ENCODE results near the gene NOS3. TPM values are rescaled to one million over a fixed set of nuclear protein-coding genes. Genes with fewer than 3 reads are reported as not detected.

The NOS3 gene
- total RNA-seq, 2 donors from 2014 or later: 14.5 to 78.6 TPM

DNA sequence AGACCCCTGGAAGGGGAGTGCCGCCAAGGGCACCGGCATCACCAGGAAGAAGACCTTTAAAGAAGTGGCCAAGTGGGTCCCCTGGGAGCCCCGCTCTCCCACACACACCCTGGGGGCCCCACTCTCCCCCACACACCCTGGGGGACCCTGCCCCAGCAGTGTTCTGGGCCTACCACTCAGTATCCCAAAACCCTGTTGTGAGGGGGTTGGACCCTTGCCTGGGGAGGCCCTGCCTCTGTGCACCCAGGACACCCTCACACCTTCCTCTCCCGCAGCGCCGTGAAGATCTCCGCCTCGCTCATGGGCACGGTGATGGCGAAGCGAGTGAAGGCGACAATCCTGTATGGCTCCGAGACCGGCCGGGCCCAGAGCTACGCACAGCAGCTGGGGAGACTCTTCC, 10.7 kb downstream of the NOS3 start:
- TF ChIP-seq, protein P1, sequence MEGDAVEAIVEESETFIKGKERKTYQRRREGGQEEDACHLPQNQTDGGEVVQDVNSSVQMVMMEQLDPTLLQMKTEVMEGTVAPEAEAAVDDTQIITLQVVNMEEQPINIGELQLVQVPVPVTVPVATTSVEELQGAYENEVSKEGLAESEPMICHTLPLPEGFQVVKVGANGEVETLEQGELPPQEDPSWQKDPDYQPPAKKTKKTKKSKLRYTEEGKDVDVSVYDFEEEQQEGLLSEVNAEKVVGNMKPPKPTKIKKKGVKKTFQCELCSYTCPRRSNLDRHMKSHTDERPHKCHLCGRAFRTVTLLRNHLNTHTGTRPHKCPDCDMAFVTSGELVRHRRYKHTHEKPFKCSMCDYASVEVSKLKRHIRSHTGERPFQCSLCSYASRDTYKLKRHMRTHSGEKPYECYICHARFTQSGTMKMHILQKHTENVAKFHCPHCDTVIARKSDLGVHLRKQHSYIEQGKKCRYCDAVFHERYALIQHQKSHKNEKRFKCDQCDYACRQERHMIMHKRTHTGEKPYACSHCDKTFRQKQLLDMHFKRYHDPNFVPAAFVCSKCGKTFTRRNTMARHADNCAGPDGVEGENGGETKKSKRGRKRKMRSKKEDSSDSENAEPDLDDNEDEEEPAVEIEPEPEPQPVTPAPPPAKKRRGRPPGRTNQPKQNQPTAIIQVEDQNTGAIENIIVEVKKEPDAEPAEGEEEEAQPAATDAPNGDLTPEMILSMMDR (IDR thresholded peaks at IDR 0.05): no peak
- H3K27me3 ChIP-seq: no peaks in the 10 kb centered on the region
- peaks cover 0 to 6% of the 10 kb centered on the region in 2 donors for H3K4me1 ChIP-seq
- no peaks in the 10 kb centered on the region for H3K9me3 ChIP-seq
- DNase-seq (ENCODE audit: low spot score): no peak
- H3K4me3 ChIP-seq: no peak overlapping the region
- H3K36me3 ChIP-seq: no peaks in the 10 kb centered on the region
- no peak overlapping the region for H3K27ac ChIP-seq

DNA sequence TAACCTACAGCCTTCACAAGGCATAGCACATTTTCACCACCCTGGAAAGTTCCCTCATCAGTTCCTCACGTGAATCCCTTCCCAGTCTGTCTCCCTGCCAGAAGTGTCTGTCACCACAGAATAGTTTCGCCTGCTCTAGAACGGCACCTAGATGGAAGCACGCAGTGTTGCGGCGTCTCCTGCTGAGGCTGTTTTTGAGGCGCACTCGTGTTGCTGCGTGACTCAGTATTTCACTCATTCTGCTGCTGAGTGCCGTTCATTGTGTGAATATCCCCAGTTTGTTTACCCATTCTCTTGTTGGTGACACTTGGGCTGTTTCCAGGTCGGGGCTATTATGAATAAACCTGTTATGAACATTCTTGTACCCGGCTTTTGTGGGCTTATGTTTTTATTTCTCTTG, 12.8 kb downstream of the NOS3 start:
- Histone ChIP-seq H3K4me1 (peaks cover 0 to 17% of the 10 kb centered on the region in 2 donors), H3K27ac (no peak overlapping the region), H3K4me3 (no peak overlapping the region), H3K27me3 (no peaks in the 10 kb centered on the region), H3K36me3 (no peaks in the 10 kb centered on the region), H3K9me3 (no peaks in the 10 kb centered on the region)
- TF ChIP-seq, protein P1 (IDR thresholded peaks at IDR 0.05): no peak
- no peak for DNase-seq (ENCODE audit: low spot score)

DNA sequence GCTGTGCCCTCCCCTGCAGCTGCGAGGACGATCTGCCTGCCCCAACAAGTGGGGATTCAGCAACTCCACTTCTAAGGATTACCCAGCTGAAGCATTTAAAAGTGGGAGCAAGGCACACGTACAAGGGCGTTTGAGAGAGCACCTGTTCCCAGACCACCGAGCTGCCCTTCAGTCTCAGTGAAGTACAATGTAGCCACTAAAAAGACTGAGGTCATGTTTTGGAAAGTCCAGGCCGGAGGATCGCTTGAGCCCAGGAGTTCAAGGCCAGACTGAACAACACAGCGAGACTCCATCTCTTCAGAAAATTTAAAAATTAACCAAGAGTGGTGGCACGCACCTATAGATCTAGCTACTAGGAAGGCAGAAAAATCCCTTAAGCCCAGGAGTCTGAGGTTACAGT, 14.7 kb downstream of the NOS3 start:
- Histone ChIP-seq H3K4me3 (no peak overlapping the region), H3K4me1 (peaks cover 0 to 31% of the 10 kb centered on the region in 2 donors), H3K27me3 (no peaks in the 10 kb centered on the region), H3K9me3 (no peaks in the 10 kb centered on the region), H3K27ac (no peak overlapping the region), H3K36me3 (no peaks in the 10 kb centered on the region)
- DNase-seq (ENCODE audit: low spot score): no peak
- TF ChIP-seq, protein P1 (IDR thresholded peaks at IDR 0.05): no peak

DNA sequence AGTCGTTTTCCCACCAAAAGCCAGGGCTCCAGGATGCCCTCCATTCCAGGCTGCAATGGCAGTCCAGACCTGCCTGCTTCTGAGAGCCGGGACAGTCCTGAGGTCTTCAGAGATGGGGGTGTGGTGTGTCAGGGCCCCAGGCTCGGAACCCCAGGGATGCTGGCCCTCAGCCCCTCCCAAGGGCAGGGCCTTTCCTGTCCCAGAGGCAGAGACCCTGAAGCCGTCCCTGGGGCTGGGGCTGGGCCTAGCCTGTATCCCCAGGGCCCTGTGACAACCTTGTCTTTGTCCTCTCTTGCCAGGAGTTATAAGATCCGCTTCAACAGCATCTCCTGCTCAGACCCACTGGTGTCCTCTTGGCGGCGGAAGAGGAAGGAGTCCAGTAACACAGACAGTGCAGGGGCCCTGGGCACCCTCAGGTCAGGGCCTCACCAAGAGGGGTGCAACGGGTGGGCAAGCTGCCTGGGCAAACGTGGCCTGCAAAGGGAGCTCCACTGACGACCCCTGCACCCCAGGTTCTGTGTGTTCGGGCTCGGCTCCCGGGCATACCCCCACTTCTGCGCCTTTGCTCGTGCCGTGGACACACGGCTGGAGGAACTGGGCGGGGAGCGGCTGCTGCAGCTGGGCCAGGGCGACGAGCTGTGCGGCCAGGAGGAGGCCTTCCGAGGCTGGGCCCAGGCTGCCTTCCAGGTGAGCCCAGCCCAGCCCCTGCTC, 15.9 kb downstream of the NOS3 start:
- H3K4me3 ChIP-seq: no peak overlapping the region
- DNase-seq (ENCODE audit: low spot score): no peak

DNA sequence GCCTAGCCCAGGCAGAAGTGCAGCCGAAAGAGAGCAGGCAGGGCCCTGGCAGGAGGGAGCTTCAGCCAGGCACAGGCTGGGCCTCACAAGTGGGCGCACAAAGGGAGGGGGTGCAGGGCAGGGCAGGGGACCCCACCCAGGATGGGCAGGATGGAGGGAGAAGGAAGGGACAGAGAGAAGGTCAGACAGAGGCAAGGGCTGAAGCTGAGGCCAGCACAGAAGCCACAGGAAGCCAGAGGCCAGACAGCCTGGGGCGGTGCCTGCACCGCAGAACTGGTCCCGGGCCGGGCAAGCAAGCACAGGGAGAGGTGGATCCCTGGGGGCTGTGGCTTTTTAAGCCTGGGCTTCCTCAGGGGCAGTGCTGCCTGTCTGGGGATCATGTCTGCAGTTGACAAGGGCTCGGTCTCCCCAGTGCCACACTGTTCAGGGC, 16.7 kb downstream of the NOS3 start:
- no peak overlapping the region for H3K4me3 ChIP-seq
- H3K27ac ChIP-seq: no peak overlapping the region
- no peaks in the 10 kb centered on the region for H3K9me3 ChIP-seq
- H3K36me3 ChIP-seq: no peaks in the 10 kb centered on the region
- TF ChIP-seq, protein P1 (IDR thresholded peaks at IDR 0.05): no peak
- H3K27me3 ChIP-seq: no peaks in the 10 kb centered on the region
- no peak for DNase-seq (ENCODE audit: low spot score)
- peaks cover 0 to 37% of the 10 kb centered on the region in 2 donors for H3K4me1 ChIP-seq

More for the DNA sequence above, 15.9 kb downstream of the NOS3 start:
- Histone ChIP-seq H3K27ac (no peak overlapping the region), H3K4me1 (peaks cover 0 to 37% of the 10 kb centered on the region in 2 donors), H3K9me3 (no peaks in the 10 kb centered on the region), H3K27me3 (no peaks in the 10 kb centered on the region), H3K36me3 (no peaks in the 10 kb centered on the region)
- TF ChIP-seq, protein P1 (IDR thresholded peaks at IDR 0.05): no peak

DNA sequence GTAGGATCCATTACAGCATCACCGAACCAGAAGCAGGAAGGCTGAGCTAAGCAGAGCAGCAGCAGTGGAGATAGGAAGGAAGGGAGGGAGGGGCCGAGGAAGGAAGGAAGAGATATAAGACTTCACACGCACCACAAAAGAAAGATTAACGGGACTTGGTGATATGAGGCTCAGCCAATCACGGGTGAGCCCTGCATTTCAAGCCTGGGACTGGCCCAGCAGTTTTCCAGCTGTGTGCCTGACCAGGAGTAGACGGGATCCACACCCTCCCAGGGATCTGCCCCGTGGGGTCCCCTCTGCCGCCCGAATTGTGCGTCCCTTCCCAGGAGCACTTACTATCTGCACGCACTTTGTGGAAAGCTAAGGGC, 17.3 kb downstream of the NOS3 start:
- Histone ChIP-seq H3K4me3 (peak overlapping the region in 1 of 2 donors; percentile 30), H3K27me3 (no peaks in the 10 kb centered on the region), H3K36me3 (no peaks in the 10 kb centered on the region), H3K4me1 (peaks cover 0 to 43% of the 10 kb centered on the region in 2 donors), H3K27ac (peak overlapping the region in 1 of 2 donors; percentile 14), H3K9me3 (no peaks in the 10 kb centered on the region)
- TF ChIP-seq, protein P1 (IDR thresholded peaks at IDR 0.05): no peak
- no peak for DNase-seq (ENCODE audit: low spot score)
